ENCODE data around the gene ALG8. TPM values are rescaled to one million over a fixed set of nuclear protein-coding genes. Genes with fewer than 3 reads are reported as not detected.

The ALG8 gene
- total RNA-seq, 6 donors from 2014 or later: 5.2 to 31.4 (median 23.0) TPM

GRCh38 chr11:78158987-78159652 is 19.7 kb upstream of the ALG8 start:
- 53 to 67% methylated on average over 6 of the region's 6 CpGs for WGBS, 2 donors
- Histone ChIP-seq H3K27ac (peak overlapping the region in 3 of 4 donors; percentile 13 to 43 (median 36)), H3K4me3 (no peak overlapping the region), H3K4me1 (no peaks in the 10 kb centered on the region), H3K9me3 (no peaks in the 10 kb centered on the region), H3K27me3 (no peaks in the 10 kb centered on the region), H3K36me3 (no peaks in the 10 kb centered on the region)
- DNase-seq (no peak), ATAC-seq (ENCODE audit: low FRiP score in 2 of 2) (no peak)
- TF ChIP-seq CTCF (IDR thresholded peaks at IDR 0.05) (no peak), EP300 (IDR thresholded peaks at IDR 0.05) (no peak), POLR2A (IDR thresholded peaks at IDR 0.05) (no peak), POLR2AphosphoS5 (IDR thresholded peaks at IDR 0.05) (no peak)

- DNase-seq: no peak
- Histone ChIP-seq H3K27me3 (no peaks in the 10 kb centered on the region), H3K4me3 (no peak overlapping the region), H3K4me1 (no peaks in the 10 kb centered on the region), H3K36me3 (no peaks in the 10 kb centered on the region), H3K9me3 (no peaks in the 10 kb centered on the region), H3K27ac (no peak overlapping the region)
- WGBS, 2 donors: 73 to 76% methylated on average over 3 to 6 of the region's 6 CpGs
- TF ChIP-seq POLR2A (IDR thresholded peaks at IDR 0.05): no peak
- TF ChIP-seq EP300 (IDR thresholded peaks at IDR 0.05): no peak
- TF ChIP-seq POLR2AphosphoS5 (IDR thresholded peaks at IDR 0.05): no peak
- no peak for TF ChIP-seq CTCF (IDR thresholded peaks at IDR 0.05)
- no peak for ATAC-seq (ENCODE audit: low FRiP score in 2 of 2)
Measured at GRCh38 chr11:78156127-78156844, 16.9 kb upstream of the ALG8 start.

DNA sequence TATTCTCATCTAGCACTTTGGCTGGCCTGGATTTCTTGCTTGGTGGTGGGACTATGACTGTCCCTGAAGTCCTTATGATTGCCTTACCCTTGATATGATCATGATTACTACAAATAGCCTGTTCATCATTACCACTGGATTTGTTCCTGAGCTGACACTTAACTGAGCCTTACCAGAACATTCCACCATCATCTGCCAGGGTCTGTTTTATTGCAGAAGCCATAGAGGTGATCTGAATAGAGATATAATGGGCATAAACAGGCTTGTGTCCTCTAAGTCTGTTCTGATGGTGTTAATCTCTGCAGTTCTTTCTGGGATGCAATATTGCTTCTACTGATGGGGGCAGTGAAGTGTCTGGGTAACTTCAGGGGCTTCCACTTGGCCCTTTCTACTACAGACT is 12.4 kb upstream of the ALG8 start:
- ATAC-seq (ENCODE audit: low FRiP score in 2 of 2) (no peak), DNase-seq (no peak)
- Histone ChIP-seq H3K4me1 (no peaks in the 10 kb centered on the region), H3K27ac (no peak overlapping the region), H3K4me3 (no peak overlapping the region), H3K36me3 (no peaks in the 10 kb centered on the region), H3K27me3 (no peaks in the 10 kb centered on the region), H3K9me3 (no peaks in the 10 kb centered on the region)
- TF ChIP-seq POLR2A (IDR thresholded peaks at IDR 0.05): no peak
- no peak for TF ChIP-seq EP300 (IDR thresholded peaks at IDR 0.05)
- TF ChIP-seq CTCF (IDR thresholded peaks at IDR 0.05): no peak

DNA sequence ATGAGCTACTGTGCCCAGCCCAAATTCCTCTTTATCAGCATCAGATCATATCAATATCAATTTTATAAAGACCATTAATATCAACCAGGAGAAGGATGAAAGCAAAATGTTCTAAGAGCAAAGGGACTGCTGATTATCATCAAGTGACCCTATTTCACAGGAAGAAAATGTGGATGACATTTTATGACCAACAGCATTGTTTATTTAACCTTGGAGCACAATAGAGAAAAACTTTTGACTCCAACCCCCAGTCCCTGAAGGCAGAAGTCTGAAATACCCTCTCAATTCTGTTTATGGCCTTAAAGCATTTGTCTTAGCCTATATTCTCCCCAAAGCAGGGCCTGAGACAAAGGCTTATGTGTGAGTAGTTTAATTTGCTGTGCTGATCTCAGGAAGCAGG is 11.3 kb upstream of the ALG8 start:
- DNase-seq (no peak), ATAC-seq (ENCODE audit: low FRiP score in 2 of 2) (no peak)
- TF ChIP-seq CTCF (IDR thresholded peaks at IDR 0.05) (no peak), POLR2AphosphoS5 (IDR thresholded peaks at IDR 0.05) (no peak), EP300 (IDR thresholded peaks at IDR 0.05) (no peak), POLR2A (IDR thresholded peaks at IDR 0.05) (no peak)
- no peak overlapping the region for H3K4me3 ChIP-seq
- no peaks in the 10 kb centered on the region for H3K4me1 ChIP-seq
- H3K27ac ChIP-seq: no peak overlapping the region
- no peaks in the 10 kb centered on the region for H3K9me3 ChIP-seq
- no peaks in the 10 kb centered on the region for H3K36me3 ChIP-seq
- H3K27me3 ChIP-seq: no peaks in the 10 kb centered on the region

- Histone ChIP-seq H3K27me3 (no peaks in the 10 kb centered on the region), H3K27ac (no peak overlapping the region), H3K4me3 (no peak overlapping the region), H3K36me3 (no peaks in the 10 kb centered on the region), H3K4me1 (no peaks in the 10 kb centered on the region), H3K9me3 (no peaks in the 10 kb centered on the region)
- ATAC-seq (ENCODE audit: low FRiP score in 2 of 2) (no peak), DNase-seq (no peak)
- WGBS, 2 donors: 95 to 98% methylated on average over 4 of the region's 4 CpGs
- no peak for TF ChIP-seq CTCF (IDR thresholded peaks at IDR 0.05)
- no peak for TF ChIP-seq EP300 (IDR thresholded peaks at IDR 0.05)
- no peak for TF ChIP-seq POLR2AphosphoS5 (IDR thresholded peaks at IDR 0.05)
- no peak for TF ChIP-seq POLR2A (IDR thresholded peaks at IDR 0.05)
Measured at GRCh38 chr11:78150346-78150745, 10.9 kb upstream of the ALG8 start.
